Muscle layer of duodenum (tissue), 2 donors: ENCODE results near the gene UTS2B.

ENCODE experiments used
- H3K27ac ChIP-seq: one replicate; pipeline ENCODE4 v1.7.0; 2013; ENCODE audit warnings: mild to moderate bottlenecking, low read length
- H3K27me3 ChIP-seq: one replicate; pipeline ENCODE4 v1.7.0; 2013; ENCODE audit warnings: low read depth, mild to moderate bottlenecking, control low read depth, low read length
- H3K36me3 ChIP-seq, 2 donors: one replicate each; pipeline ENCODE4 v1.7.0; 2013; ENCODE audit warnings: low read length in 2 of 2, control low read depth in 1 of 2, mild to moderate bottlenecking in 1 of 2; ENCODE audit not compliant: insufficient read depth in 2 of 2, control insufficient read depth in 1 of 2
- H3K4me1 ChIP-seq, 2 donors: one replicate each; pipeline ENCODE4 v1.7.0; 2013; ENCODE audit warnings: low read length in 2 of 2, mild to moderate bottlenecking in 2 of 2, control low read depth in 1 of 2, moderate library complexity in 1 of 2; ENCODE audit not compliant: insufficient read depth in 2 of 2, control insufficient read depth in 1 of 2
- H3K4me3 ChIP-seq, 2 donors: one replicate each; pipeline ENCODE4 v1.7.0; 2013; ENCODE audit warnings: low read length in 2 of 2, low read depth in 1 of 2, mild to moderate bottlenecking in 1 of 2
- H3K9me3 ChIP-seq, 2 donors: one replicate each; pipeline ENCODE4 v1.7.0; 2013; ENCODE audit warnings: low read length in 2 of 2, control low read depth in 1 of 2, mild to moderate bottlenecking in 1 of 2; ENCODE audit not compliant: control insufficient read depth in 1 of 2
- donor health status: healthy.

Gene UTS2B

GRCh38 chr3:191338177-191338488 lies 7.8 kb upstream of the UTS2B start:
- H3K9me3 ChIP-seq: no peaks in the 10 kb centered on the region
- H3K27me3 ChIP-seq: no peaks in the 10 kb centered on the region
- H3K36me3 ChIP-seq: no peaks in the 10 kb centered on the region
- peaks cover 0 to 39% of the 10 kb centered on the region in 2 donors for H3K4me1 ChIP-seq
- H3K27ac ChIP-seq: peak overlapping the region; percentile 4
- H3K4me3 ChIP-seq: no peak overlapping the region

DNA sequence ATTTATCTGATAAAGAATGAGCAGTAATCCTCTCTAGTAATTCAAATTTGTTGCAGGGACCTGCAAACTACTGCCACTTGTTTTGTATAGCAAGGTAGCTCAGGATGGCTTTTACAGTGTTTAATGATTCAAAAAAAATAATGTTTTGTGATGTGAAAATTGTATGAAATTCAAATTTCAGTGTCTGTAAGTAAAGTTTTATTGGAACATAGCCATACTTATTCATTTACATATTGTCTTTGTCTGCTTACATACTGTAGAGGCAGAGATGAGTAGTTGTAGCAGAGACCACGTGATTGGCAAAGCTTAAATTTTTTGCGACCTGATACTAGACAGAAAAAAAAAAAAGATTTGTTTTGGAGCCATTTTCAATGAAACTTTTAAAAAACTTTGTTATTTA lies 6.5 kb upstream of the UTS2B start:
- H3K36me3 ChIP-seq: no peaks in the 10 kb centered on the region
- no peaks in the 10 kb centered on the region for H3K27me3 ChIP-seq
- H3K27ac ChIP-seq: no peak overlapping the region
- no peak overlapping the region for H3K4me3 ChIP-seq
- H3K4me1 ChIP-seq: peaks cover 12 to 32% of the 10 kb centered on the region in 2 donors
- no peaks in the 10 kb centered on the region for H3K9me3 ChIP-seq

DNA sequence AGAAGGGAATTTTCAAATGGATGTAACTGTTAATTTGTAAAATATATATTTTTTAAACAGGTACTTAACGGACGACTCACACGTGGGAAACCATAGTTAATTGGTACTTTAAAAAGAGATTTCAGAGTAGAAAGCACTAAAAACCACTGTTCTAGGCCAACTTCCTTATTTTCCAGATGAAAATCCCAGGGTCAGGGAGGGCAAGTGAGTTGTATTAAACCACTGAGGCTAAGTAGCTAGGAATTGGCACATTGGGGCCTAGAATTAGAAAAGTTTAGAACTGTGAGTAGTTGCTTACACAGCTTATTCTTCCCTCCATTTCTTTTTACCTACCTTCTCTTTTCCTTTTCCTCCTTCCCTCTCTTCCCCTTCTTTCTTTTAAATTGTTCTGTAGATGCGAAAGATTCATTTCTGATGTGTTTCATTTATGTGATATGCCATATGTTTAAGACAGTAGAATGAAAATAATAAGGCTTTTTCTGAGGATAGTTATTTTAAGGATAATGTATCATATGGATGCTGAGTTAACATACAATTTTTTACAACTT lies 4.1 kb upstream of the UTS2B start:
- Histone ChIP-seq H3K27me3 (no peaks in the 10 kb centered on the region), H3K4me1 (peaks cover 20 to 34% of the 10 kb centered on the region in 2 donors), H3K36me3 (peaks cover 0 to 9% of the 10 kb centered on the region in 2 donors), H3K27ac (no peak overlapping the region), H3K9me3 (no peaks in the 10 kb centered on the region), H3K4me3 (no peak overlapping the region)

- no peak overlapping the region for H3K27ac ChIP-seq
- no peaks in the 10 kb centered on the region for H3K9me3 ChIP-seq
- no peak overlapping the region for H3K4me3 ChIP-seq
- peaks cover 0 to 9% of the 10 kb centered on the region in 2 donors for H3K36me3 ChIP-seq
- no peaks in the 10 kb centered on the region for H3K27me3 ChIP-seq
- H3K4me1 ChIP-seq: peaks cover 20 to 24% of the 10 kb centered on the region in 2 donors
Observed at GRCh38 chr3:191333298-191333880, 3.1 kb upstream of the UTS2B start.

- Histone ChIP-seq H3K27me3 (no peaks in the 10 kb centered on the region), H3K9me3 (no peaks in the 10 kb centered on the region), H3K36me3 (peaks cover 0 to 9% of the 10 kb centered on the region in 2 donors), H3K4me3 (peak overlapping the region; percentile 90 to 95), H3K27ac (peak overlapping the region; percentile 94), H3K4me1 (peaks cover 15 to 20% of the 10 kb centered on the region in 2 donors)
Observed at GRCh38 chr3:191331388-191331787, 1.1 kb upstream of the UTS2B start.

GRCh38 chr3:191330530-191331048 lies 263 bp upstream of the UTS2B start:
- Histone ChIP-seq H3K27me3 (no peaks in the 10 kb centered on the region), H3K27ac (peak overlapping the region; percentile 94), H3K9me3 (no peaks in the 10 kb centered on the region), H3K4me3 (peak overlapping the region; percentile 90 to 95), H3K4me1 (peaks cover 14 to 20% of the 10 kb centered on the region in 2 donors), H3K36me3 (peaks cover 0 to 9% of the 10 kb centered on the region in 2 donors)

GRCh38 chr3:191328962-191329653 lies 1.2 kb downstream of the UTS2B start, which contains the start of gene CCDC50:
CCDC50 (plus strand) TSS chr3:191329394; CDS start chr3:191329675, 281 bp downstream.
- no peaks in the 10 kb centered on the region for H3K9me3 ChIP-seq
- H3K4me1 ChIP-seq: peaks cover 14 to 20% of the 10 kb centered on the region in 2 donors
- peaks cover 0 to 9% of the 10 kb centered on the region in 2 donors for H3K36me3 ChIP-seq
- H3K4me3 ChIP-seq: peak within 1 kb of the TSS; percentile 90 to 95
- no peaks in the 10 kb centered on the region for H3K27me3 ChIP-seq
- H3K27ac ChIP-seq: peak within 1 kb of the TSS; percentile 94

GRCh38 chr3:191328383-191328961 lies 1.9 kb downstream of the UTS2B start:
- Histone ChIP-seq H3K36me3 (peaks cover 0 to 9% of the 10 kb centered on the region in 2 donors), H3K4me3 (peak overlapping the region; percentile 74 to 95), H3K9me3 (no peaks in the 10 kb centered on the region), H3K27me3 (no peaks in the 10 kb centered on the region), H3K4me1 (peaks cover 14 to 20% of the 10 kb centered on the region in 2 donors), H3K27ac (peak overlapping the region; percentile 73)

GRCh38 chr3:191327526-191327925 lies 2.8 kb downstream of the UTS2B start:
- H3K9me3 ChIP-seq: no peaks in the 10 kb centered on the region

GRCh38 chr3:191324936-191325335 lies 5.4 kb downstream of the UTS2B start:
- H3K9me3 ChIP-seq: no peaks in the 10 kb centered on the region
- no peaks in the 10 kb centered on the region for H3K36me3 ChIP-seq
- no peaks in the 10 kb centered on the region for H3K27me3 ChIP-seq
- no peaks in the 10 kb centered on the region for H3K4me1 ChIP-seq
- H3K27ac ChIP-seq: no peak overlapping the region
- no peak overlapping the region for H3K4me3 ChIP-seq

More at GRCh38 chr3:191327526-191327925, 2.8 kb downstream of the UTS2B start:
- Histone ChIP-seq H3K27me3 (no peaks in the 10 kb centered on the region), H3K27ac (no peak overlapping the region), H3K4me1 (peaks cover 11 to 15% of the 10 kb centered on the region in 2 donors), H3K36me3 (peaks cover 0 to 9% of the 10 kb centered on the region in 2 donors), H3K4me3 (no peak overlapping the region)
